Mesodermal cell (in vitro differentiated cells): ENCODE results near the gene COQ4.

Experiments
- H3K27ac ChIP-seq: 2 replicates; pipeline ENCODE4 v1.7.0; 2013; ENCODE audit warnings: mild to moderate bottlenecking, low read depth, low read length, moderate library complexity; ENCODE audit not compliant: severe bottlenecking
- H3K36me3 ChIP-seq: 2 replicates; pipeline ENCODE4 v1.7.1; 2013; ENCODE audit warnings: mild to moderate bottlenecking, low read length, moderate library complexity; ENCODE audit not compliant: control insufficient read depth, insufficient read depth
- H3K4me1 ChIP-seq: one replicate; pipeline ENCODE4 v1.7.1; 2013; ENCODE audit warnings: mild to moderate bottlenecking, low read length; ENCODE audit not compliant: insufficient read depth, control insufficient read depth, poor library complexity, severe bottlenecking
- H3K4me3 ChIP-seq: 2 replicates; pipeline ENCODE4 v1.7.0; 2013; ENCODE audit warnings: low read length, control low read depth, mild to moderate bottlenecking; ENCODE audit not compliant: insufficient read depth, poor library complexity, severe bottlenecking; ENCODE audit errors: extremely low read depth
- H3K9me3 ChIP-seq: 2 replicates; pipeline ENCODE4 v1.7.1; 2013; ENCODE audit warnings: mild to moderate bottlenecking, low read length, moderate library complexity; ENCODE audit not compliant: control insufficient read depth
- WGBS, 2 experiments: methylation state at CpG; one replicate each; pipeline ENCODE4 v1.1.5; 2013; ENCODE audit warnings: missing lambda C conversion rate in 2 of 2; ENCODE audit not compliant: insufficient coverage in 2 of 2; 5-methylcytosine and 5-hydroxymethylcytosine counted together

The COQ4 gene

DNA sequence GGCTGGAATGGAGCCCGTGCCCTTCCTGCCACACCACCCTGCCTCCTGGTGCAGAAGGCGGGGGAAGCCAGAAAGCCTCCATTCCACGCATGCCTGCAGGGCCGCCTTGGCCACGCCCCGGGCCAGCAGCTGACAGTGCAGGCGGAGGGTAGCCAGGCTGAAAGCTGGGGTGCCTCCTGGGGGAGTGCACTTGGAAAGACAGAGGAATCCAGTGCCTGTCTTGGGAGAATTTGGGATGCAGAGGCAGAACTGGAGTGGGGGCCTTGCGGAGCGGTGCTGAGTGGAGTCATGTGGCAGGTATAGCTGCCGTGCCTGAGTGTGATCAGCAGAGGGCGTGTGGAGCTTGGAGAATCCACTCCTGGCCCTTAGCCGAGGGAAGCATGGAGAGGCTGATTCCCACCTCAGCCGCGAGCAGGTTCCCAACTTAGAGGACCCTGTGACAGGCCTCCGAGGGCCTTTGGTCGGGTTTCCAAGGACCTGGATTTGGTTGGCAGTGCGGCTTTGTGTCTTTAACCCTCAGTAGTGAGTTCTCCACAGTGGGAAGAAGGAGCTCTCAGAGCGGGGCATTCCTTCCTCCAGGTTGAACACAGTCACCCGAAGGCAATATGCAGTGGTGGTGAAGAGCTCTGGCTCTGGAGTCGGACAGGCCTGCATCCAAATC lies 39.5 kb downstream of the COQ4 start:
- Histone ChIP-seq H3K36me3 (peaks cover 6% of the 10 kb centered on the region), H3K4me3 (peak overlapping the region; percentile 25), H3K9me3 (no peaks in the 10 kb centered on the region), H3K4me1 (peaks cover 24% of the 10 kb centered on the region), H3K27ac (no peak overlapping the region)
- WGBS, 2 experiments, result 12 to 15% methylated on average over 16 to 18 of the region's 20 CpGs

GRCh38 chr9:128362774-128363173 lies 40.1 kb downstream of the COQ4 start:
- peaks cover 24% of the 10 kb centered on the region for H3K4me1 ChIP-seq
- 78 to 100% methylated on average over 2 of the region's 3 CpGs for WGBS, 2 experiments
- no peaks in the 10 kb centered on the region for H3K9me3 ChIP-seq
- no peak overlapping the region for H3K27ac ChIP-seq
- no peak overlapping the region for H3K4me3 ChIP-seq
- H3K36me3 ChIP-seq, result peaks cover 3% of the 10 kb centered on the region

DNA sequence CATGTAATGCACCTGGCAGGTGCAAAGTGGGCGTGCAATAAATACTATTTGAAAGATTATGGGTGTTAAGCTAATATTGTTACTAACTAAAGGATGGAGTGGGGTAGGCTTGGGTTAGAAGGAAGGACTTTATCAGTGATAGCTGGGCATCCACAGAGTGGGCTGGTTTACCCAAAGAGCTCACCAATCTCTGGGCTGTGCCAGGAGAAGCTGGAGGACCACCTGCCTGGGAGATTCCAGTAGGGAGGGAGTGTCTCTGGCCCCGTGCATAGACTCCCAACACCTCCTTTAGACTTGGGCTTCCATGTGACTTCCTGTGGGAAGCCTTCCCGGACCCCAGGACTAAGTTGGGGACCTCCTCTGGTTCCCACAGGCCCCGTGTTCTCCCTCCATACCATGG lies 42.9 kb downstream of the COQ4 start:
- H3K4me1 ChIP-seq, result peaks cover 28% of the 10 kb centered on the region
- H3K27ac ChIP-seq, result peak overlapping the region; percentile 67
- WGBS, 2 experiments, result 70 to 87% methylated on average over 3 to 4 of the region's 4 CpGs
- no peaks in the 10 kb centered on the region for H3K9me3 ChIP-seq
- H3K36me3 ChIP-seq, result no peaks in the 10 kb centered on the region
- H3K4me3 ChIP-seq, result no peak overlapping the region

DNA sequence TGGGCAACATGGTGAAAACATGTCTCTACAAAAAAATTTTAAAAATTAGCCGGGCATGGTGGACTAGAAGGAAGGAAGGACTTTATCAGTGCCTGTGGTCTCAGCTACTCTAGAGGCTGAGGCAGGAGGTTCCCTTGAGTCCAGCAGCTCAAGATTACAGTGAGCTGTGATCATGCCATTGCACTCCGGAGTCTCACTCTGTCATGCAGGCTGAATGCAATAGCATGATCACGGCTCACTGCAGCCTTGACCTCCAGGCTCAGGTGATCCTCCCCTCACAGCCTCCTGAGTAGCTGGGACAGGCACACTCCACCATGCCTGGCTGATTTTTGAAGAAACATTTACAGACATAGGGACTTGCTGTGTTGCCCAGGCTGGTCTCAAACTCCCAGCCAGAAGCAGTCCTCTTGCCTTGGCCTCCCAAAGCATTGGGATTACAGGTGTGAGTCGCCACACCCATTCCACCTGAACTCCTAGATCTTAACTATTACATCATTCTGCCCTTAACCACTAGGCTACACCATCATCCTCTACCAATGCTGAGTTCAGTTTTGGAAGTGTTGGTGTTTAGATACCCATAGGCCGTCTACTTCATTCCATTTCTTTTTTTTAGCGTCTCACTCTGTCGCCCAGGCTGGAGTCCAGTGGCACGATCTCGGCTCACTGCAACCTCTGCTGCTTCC lies 46.5 kb downstream of the COQ4 start:
- peaks cover 20% of the 10 kb centered on the region for H3K4me1 ChIP-seq
- peaks cover 5% of the 10 kb centered on the region for H3K36me3 ChIP-seq
- no peaks in the 10 kb centered on the region for H3K9me3 ChIP-seq
- no peak overlapping the region for H3K4me3 ChIP-seq
- no peak overlapping the region for H3K27ac ChIP-seq
- WGBS, 2 experiments, result 80 to 100% methylated on average over 4 to 7 of the region's 9 CpGs

GRCh38 chr9:128370367-128370751 lies 47.7 kb downstream of the COQ4 start:
- Histone ChIP-seq H3K36me3 (peaks cover 15% of the 10 kb centered on the region), H3K9me3 (no peaks in the 10 kb centered on the region), H3K4me1 (peaks cover 13% of the 10 kb centered on the region), H3K4me3 (peak overlapping the region; percentile 89), H3K27ac (peak overlapping the region; percentile 84)

DNA sequence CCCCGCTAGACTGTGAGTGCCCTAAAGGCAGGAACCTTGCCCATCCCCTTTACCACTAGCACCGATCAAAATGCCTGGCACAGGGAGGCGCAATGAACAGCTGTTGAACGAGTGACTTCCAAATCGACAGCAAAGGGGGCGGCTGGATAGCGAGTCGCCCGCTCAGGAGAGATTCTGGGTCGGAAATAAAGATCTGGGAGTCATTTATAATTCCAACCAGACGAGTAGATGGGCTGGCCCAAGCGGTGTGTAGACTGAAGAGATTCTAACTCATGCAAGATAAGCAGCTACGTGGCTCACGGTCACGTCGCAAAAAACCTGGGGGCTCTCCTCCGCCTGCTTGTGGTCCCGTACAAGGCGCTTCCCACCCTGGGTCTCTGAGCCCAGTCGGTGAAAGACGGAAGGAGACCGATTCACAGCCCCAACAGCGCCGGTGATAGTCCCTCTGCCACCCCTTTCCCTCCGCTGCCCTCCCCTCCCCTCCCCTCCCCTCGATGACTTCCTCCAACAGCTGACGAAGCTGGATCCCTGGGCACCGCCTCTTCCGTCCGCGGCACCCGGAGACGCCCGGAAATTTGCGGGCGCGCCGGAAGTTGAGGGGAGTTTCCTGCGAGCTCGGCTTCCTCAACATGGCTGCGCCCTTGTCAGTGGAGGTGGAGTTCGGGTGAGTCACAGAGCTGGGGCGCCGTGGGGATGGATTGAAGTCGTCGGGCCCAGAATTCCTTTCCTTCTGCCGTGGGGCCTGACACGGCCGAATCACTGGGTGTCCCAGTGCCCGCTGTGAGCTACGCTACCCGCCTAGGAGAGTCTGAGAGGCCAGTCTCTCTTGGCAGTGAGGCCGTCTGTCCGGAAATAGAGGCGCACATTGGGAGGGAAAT lies 48.4 kb downstream of the COQ4 start, which contains the start of gene URM1:
URM1 (plus strand) TSS at position 623 of the 878 bp plus-strand sequence; CDS start at position 630, 7 bp downstream.
- H3K9me3 ChIP-seq, result no peaks in the 10 kb centered on the region
- 0 to 1% methylated on average over 34 to 44 of the region's 55 CpGs for WGBS, 2 experiments
- peak within 1 kb of the TSS; percentile 89 for H3K4me3 ChIP-seq
- peak within 1 kb of the TSS; percentile 84 for H3K27ac ChIP-seq
- peaks cover 13% of the 10 kb centered on the region for H3K4me1 ChIP-seq
- H3K36me3 ChIP-seq, result peaks cover 18% of the 10 kb centered on the region

DNA sequence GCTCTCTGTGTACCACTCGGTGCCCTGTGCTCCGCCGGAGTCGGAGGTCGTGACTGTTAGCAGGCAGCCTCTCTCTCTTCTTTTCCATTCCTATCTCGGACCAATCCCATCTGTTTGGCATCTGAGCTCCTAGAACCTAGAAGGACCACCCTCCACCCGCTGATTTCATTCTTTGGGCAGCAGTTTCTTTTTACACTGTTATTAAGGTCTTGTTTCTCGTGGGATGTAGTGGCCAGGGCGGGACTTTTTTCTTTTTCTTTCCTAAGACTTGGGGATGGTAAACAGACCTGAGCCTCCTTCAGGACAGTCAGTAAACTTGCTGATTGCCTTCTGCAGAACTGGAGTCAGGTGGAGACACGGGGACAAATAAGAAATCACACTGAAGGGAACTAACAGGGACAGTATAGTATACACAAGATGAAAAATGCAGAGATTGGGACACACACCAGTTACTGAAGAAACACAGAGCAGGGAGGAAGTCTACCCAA lies 49.0 kb downstream of the COQ4 start:
- H3K4me1 ChIP-seq, result peaks cover 13% of the 10 kb centered on the region
- 0% methylated on average over 6 to 9 of the region's 10 CpGs for WGBS, 2 experiments
- H3K27ac ChIP-seq, result peak overlapping the region; percentile 84
- peaks cover 20% of the 10 kb centered on the region for H3K36me3 ChIP-seq
- peak overlapping the region; percentile 89 for H3K4me3 ChIP-seq
- no peaks in the 10 kb centered on the region for H3K9me3 ChIP-seq

GRCh38 chr9:128372188-128372641 lies 49.6 kb downstream of the COQ4 start:
- no peaks in the 10 kb centered on the region for H3K9me3 ChIP-seq
- peaks cover 25% of the 10 kb centered on the region for H3K36me3 ChIP-seq
- WGBS, 2 experiments, result 82% methylated on average over 3 to 4 of the region's 4 CpGs
- peaks cover 13% of the 10 kb centered on the region for H3K4me1 ChIP-seq
- no peak overlapping the region for H3K27ac ChIP-seq
- H3K4me3 ChIP-seq, result peak overlapping the region; percentile 89

- no peaks in the 10 kb centered on the region for H3K9me3 ChIP-seq
- H3K27ac ChIP-seq, result no peak overlapping the region
- peaks cover 29% of the 10 kb centered on the region for H3K36me3 ChIP-seq
- WGBS, 2 experiments, result no CpG with 5 or more reads among the region's 1 CpG
- H3K4me3 ChIP-seq, result peak overlapping the region; percentile 89
- H3K4me1 ChIP-seq, result peaks cover 13% of the 10 kb centered on the region
These were observed 50.1 kb downstream of the COQ4 start for GRCh38 chr9:128372784-128373183.

DNA sequence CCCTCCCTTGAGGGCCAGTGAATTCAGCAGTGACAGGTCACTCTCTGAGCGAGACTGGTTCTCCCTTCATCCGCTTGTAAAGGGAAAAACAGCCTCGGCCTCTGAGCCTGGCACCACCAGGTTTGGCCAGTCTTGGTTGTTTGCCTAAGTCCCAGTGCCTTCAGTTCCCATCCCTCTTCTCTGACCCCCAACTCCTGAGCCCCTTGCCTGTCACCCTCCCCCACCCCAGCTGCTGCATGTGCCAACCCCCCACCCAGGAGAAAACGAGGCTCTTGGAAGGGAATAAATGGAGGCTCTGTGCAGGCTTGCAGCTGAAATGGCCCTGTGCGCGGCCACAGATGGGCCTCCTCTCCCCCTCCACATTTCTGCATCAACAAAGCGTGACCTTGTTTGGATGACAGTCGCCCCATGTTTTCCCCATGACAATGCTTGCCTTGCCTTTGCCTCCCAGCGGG lies 51.6 kb downstream of the COQ4 start:
- H3K9me3 ChIP-seq, result no peaks in the 10 kb centered on the region
- 88 to 96% methylated on average over 5 to 7 of the region's 9 CpGs for WGBS, 2 experiments
- H3K4me3 ChIP-seq, result no peak overlapping the region
- no peak overlapping the region for H3K27ac ChIP-seq
- peaks cover 43% of the 10 kb centered on the region for H3K36me3 ChIP-seq
- H3K4me1 ChIP-seq, result peaks cover 13% of the 10 kb centered on the region
